SKM-1 (cell line): ENCODE data around the gene TCHP.

Source experiments
- DNase-seq: peaks from one replicate; lab custom pipeline; 2025; ENCODE audit not compliant: unreplicated experiment; lab: John Stamatoyannopoulos, UW

Gene TCHP

DNA sequence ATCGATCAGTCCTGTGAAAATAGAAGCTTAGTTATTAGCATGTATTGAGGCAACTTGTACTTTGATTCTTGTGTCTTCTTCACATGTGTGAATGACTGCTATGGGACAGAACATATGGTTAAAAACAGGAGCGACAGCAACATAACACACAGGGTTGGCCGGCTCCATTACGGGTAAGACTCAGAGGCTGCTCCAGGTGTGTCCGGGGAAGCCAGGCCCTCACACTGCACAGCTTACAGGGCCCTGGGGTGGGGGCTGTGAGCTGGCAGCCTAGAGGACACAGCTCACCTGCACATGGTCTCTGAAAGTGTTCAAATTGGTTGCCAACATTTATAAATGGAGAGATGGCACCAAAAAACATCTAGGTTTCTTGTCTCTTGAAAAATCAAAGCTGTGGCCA lies 31.1 kb downstream of the TCHP start:
- DNase-seq: no peak

DNA sequence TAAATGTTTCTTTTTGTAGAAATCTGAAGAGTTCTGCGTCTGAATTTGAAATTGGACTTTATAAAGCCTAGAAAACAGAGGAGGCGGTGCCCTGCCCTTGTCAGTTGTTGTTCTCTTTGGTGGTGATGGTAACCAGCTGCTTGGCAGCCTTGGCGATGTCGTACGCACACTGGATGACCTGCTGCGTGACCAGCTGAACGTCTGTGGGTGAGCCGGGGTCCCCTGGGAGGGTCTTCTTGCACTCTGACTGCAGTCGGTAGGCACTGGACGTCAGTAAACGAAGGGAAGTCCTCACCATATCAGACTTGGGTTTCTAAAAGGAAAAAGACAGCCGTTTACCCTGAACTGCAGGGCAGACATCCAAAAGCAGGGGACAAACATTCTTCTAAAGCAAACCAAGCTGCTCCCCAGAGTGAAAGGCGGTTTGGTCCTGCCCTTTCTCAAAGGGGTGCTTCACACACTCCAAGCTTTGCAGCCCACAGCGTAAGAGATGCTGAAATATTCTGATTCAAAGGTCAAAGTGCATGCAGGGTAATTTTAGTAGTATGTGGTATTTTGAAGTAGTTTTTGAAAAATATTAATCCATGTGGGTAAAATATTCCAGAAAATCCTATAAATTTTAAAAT lies 32.9 kb downstream of the TCHP start:
- DNase-seq: no peak

DNA sequence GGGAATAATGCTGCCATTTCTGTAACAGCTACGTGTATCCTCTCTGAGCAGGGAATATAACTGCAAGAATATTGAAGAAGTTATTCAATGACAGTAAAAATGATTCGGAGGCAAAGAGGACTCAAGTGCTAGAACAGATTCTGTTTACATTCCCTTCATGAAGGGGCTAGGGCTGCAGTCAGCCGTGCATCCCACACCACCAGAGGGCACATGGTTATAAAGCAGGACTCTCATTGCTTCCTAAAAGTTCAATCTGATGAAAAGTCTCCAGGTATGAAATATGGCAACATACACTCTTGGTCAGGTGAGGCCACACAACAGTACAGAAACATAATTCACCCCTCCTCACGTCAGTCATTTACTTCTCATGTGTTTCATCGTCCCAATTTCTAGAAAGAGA lies 34.0 kb downstream of the TCHP start:
- DNase-seq: no peak

DNA sequence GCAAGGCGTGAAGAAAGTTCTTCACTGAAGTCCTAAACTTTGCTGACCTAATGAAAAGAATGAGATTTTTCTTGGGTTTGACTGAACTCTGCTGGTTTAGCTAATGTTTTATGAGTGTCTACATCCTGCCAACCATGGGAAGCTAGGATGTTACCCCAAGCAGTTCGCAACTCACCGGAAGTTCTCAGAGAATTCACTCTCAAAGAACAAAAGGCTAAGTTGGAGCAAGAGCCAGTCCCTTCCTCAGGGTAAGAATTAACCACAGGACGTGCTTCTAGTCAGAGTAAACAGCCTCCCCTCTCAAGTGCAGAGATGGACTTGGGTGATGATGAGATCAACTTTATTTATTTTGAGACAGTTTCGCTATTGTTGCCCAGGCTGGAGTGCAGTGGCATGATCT lies 37.3 kb downstream of the TCHP start:
- no peak for DNase-seq

DNA sequence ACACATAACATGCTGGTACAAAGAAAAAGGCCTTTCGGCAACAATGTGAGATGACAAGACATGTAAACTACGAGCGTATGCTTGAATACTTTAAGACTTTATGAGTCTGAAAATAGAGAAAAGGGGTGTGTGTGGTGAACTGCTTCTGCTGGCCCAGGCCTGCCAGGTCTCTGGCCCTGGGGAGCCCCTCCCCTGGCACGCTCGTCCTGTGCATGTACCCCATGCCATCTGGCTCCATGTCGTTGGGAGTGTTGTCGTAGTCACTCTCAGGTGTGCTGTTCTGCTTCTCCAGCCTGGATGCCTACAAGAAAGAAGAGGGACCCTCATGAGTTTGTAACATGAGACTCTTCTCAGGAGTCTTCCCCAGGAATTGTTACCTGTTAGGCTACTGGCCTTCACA lies 38.9 kb downstream of the TCHP start:
- DNase-seq: no peak

DNA sequence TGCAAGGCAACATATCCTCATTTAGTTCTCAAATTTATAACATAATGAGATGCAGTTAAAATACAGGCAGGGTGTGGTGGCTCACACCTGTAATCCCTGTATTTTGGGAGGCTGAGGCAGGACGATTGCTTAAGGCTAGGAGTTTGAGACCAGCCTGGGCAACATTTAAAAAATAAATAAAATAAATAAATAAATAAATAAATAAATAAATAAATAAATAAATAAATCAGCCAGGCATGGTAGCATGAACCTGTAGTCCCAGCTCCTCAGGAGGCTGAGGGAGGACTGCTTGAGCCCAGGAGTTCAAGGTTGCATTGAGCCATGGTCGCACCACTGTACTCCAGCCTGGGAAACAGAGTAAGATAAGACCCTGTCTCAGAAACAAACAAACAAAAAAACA lies 39.4 kb downstream of the TCHP start:
- DNase-seq: no peak

DNA sequence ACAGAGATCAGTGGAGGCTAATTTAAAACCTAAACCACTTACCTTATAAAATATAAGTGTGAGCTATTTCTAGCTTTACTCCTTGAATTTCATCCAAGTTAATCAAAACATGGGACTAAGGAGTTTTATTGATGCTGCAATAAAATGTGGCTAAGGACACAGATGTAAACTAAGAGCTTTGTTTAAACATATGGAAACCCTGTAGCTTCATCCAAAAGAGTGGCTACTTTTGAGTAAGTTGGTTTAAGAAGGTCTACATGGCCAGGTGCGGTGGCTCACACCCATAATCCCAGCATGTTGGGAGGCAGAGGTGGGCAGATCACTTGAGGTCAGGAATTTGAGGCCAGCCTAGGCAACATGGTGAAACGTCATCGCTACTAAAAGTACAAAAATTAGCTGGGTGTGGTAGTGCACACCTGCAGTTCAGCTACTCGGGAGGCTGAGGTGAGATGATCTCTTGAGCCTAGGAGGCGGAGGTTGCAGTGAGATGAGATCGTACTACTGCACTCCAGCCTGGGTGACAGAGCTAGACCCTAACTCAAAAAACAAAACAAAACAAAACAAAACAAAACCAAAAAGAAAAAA lies 40.4 kb downstream of the TCHP start:
- no peak for DNase-seq

DNA sequence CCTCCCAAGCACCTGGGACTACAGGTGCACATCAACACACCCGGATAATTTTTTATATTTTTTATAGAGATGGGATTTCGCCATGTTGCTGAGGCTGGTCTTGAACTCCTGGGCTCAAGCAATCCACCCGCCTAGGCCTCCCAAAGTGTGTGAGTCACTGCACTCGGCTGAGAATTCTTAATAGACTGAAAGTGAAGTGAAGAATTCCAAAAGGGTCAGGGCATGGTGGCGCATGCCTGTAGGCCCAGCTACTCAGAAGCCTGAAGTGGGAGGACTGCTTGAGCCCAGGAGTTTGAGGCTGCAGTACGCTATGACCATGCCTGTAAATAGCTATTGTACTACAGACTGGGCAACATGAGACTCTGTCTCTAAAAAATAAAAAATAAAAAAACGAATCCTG lies 43.7 kb downstream of the TCHP start:
- DNase-seq: no peak

DNA sequence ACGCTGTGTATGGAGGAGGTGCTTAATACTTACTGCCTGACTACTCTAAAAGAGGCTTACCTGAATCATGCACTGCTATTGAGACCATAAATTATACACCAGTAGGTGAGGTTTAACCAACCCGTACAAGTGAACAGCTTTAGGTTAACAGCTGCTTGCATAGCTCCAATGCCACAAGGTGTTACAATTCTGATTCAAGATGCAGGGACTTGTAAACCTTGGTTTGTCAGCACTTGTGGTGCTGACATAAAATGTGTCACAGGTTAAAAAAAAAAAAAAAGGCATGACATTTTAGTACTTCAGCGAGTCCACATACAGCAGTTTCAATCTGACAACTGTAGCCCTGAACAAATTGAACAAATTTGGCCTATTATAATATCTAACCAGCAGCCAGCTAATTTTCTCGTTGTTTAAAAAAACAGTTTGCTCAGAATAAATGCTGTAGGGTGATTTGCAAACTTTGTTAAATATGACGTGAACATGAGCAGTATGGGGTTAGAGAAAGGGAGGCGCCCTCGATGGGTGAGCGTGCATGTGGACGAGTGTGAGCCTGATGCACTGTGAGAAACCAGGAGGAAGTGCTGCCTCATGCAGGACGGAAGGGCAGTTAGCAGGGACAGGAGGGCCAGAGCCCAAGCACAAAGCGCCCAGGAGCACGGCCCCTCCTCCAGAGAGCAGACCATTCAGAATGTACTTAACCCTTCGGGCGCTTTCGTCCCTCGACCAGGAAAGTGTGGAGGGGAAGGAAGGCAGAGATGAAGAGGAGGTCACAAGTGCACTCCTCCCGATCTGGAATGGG lies 44.7 kb downstream of the TCHP start:
- DNase-seq: no peak

DNA sequence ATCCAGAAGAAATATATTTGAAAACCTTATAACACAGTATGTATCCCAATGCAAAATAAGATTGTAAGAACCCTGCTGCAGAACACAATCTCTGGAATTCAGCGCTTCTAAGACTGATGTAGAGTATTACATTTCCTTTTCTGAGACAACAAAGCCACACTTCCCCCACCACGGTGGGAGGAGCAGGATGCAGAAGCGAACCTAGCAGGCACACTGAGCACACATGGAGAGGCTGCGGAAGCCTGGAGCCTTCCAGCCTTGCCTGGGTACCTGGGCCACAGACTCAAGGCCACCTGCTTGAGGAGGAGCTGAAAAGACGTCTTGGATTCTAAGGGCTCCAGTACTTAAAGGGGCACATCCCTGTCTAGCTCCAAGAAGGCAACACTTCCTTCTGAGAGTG lies 46.4 kb downstream of the TCHP start:
- DNase-seq: no peak

DNA sequence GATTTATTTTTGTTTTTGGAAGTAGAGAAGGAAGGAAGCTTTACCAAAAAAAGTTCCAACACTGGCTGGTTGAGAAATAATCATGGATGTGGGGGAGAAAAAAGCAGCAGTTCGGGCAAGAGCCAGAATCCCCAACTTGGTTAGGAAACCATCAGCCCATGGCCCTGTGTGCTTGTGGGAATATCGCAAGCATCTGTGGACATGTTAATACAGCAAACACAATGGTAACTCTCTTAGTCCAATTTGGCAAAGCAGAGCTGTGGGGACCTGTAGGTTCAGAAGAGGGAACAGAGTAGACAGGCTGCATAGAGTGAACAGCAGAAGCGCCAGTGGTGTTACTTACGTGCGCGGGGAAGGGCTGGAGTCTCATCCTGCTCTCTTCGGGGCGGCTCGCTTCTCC lies 46.8 kb downstream of the TCHP start:
- DNase-seq: no peak

DNA sequence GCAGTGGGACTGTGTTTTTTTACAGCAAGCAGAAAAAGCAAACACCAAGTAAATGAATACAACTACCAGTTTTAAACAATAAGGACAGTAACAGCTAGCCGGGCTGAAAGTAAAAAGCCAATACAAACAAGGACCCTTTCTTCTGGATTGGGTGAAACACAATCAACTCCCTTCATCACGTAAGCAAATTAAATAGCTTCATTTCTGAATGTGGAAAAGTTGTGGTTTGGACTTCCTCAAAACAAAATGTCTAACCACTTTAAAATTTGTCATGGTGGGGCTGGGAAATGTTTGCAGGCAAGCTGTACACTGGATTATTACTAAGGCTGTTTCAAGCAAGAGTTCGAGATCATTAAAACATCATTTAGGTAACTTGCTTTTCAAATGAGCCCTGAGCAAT lies 47.4 kb downstream of the TCHP start:
- no peak for DNase-seq

DNA sequence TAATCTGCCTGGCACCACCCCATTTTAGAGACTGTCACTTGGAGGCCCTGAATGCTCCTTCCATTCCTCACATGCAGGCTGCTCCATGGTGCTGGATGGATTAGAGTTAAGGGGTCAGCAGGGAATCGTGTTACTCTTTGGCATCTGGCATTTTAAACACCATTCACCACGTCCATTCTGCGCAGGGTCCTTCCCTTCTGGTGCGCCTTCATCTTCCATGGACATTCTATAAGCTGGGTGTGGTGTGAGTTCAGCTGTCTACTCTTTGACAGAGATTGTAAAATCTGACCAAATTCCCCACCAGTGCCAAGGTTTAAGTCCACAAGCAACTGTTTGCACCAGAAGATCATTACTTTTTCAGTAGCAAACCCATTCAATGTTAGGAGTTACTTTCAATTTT lies 48.3 kb downstream of the TCHP start:
- no peak for DNase-seq

DNA sequence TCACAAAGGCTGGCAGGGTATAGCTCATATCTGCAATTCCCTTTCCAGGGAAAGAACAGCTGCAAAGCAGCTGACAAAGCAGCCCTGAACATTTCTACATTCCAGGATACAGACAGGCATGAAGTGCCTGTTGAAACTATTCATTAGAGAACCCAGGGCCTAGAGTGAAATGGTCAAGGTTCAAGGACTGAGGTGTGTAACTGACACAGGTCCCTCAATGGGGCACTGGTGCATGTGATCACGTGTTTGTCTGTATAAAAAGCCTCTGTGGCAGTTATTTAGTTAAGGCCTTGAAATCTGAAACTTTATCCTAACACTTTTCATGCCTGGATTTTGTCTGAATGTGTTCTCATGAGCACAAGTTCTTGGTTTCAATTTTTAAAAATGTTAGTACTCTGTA lies 49.0 kb downstream of the TCHP start:
- DNase-seq: no peak

DNA sequence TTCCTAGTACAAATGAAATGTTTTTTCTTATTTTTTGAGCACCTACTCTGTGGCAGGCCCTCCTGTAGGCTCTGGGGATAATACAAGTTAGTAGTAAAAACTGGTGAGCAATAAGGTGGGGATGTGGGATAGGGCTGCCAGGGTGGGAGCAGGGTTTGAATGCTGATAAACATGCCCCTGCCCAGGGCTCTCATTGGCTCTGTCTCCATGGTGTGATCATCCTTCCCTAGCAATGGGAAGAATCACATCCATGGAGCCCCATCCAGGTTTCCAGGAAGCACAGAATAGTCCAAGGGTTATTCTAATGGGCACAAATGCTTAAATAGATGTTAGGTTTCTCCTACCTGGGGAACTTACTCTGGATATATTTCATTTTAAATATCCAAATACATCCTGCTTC lies 50.6 kb downstream of the TCHP start:
- no peak for DNase-seq

DNA sequence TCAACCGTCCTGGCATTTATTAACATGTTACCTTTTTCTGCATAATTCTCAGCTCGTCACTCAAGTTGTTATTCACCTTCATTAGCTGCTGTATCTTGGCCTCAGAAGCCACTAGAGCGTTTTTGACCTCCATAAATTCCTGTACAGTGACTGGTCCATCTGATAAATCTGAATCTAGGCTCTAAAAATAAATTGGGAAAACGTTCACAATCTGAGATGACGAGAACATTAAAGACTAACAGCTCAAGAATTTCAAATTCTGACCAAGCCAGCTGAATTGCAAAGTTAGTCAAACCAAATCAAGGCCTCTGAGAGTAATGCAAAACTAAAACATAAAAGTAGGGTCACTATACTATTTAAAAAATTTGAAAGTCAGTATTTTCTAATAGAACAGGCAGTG lies 51.1 kb downstream of the TCHP start:
- no peak for DNase-seq

DNA sequence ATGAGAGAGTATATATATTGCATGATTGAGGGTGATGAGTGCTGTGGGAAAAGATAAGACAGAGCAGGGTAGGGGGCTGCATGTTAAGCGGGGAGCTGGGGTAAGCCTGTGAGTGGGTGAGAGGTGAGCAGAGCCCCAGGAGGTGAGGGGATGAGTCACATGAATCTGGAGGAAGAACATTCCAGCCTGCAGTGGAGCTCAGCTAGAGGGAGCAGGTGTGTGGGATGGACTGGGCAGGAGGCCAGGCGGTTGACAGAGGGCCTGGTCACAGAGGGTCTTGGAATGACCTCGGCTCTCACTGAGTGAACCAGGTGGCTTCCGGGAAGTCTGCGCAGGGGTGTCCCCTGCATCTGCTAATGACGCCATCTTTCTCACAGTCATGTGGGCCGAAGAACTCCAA lies 51.7 kb downstream of the TCHP start:
- DNase-seq: no peak

DNA sequence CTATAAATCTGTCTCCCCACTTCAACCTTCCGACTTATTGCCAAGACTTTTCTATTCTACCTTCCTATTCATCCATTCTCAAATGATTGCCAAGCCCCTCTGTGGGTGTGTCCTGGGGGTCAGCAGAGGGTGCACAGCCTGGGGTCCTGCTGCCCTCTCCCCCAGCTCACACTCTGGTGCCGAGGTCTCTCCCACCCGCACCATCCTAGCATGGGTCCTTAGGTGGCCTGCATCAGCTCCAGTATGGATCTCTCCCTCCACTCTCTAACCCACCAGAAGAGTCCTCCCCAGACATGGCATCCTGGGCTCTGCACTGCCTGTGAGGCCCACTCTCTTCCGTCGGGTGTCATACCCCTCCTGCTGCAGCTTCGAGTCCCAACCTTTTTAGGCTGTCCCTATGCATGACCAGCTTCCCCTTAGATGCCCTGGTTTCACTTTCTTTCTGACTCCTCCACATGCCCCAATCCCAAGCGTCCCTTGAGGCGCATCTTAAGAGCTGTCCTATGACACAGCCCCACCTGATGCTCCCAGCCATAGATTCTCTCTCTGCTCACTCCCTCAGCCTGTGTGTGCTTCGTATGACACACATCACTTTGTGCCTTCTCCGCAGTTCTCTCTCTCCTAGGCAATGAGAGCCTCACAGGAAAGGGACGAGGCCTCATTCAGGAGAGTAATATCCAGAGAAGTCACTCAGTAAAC lies 52.2 kb downstream of the TCHP start:
- no peak for DNase-seq

DNA sequence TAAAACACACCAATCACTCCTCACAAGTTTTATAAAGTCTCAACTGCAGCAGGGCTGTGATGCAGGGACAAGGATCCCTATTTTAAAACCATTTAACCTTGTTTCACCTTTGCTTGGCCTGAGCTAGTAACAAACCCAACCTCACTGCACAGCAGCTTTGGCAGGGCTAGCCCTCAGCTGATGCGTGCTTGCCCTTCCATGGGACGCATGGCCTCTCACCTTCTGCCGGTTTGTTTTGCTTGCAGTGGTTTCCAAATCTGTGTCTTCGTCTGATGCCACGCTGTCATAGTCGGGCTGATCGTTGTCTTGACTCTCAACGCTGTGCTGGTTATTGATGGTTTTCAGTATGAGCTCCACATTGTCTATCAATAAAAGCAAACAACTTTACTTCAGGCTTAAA lies 52.8 kb downstream of the TCHP start:
- no peak for DNase-seq

DNA sequence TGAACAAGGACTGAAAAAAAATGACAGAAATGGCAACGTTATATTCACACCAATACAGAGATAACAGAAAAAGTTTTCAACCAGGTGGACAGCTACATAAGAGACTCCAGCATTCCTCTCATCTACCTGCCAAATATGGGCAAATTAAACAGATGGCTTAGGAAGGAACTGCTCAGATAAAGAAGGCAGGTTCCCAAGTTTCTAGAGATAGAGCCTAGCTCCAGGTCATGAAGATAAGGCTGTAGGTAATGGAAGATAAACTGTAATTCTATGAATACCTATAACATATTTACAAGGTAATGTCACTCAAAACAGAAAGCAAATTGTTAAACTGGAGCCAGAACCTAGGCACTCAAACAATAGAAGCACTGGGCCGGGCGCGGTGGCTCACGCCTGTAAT lies 53.6 kb downstream of the TCHP start:
- DNase-seq: no peak

DNA sequence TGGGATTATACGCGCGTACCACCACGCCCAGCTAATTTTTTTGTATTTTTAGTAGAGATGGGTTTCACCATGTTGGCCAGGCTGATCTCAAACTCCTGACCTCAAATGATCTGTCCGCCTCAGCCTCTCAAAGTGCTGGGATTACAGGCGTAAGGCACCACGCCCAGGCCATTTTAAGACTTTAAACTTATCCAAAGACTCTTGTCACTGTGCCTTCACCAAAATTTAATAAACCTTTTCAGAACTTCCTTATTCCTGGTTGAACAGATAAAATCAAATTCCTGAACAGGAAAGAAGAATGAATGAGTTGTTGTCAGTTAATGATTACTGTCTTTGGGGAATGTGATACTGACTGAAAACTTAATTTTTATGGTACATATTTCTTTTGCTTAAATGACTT lies 58.3 kb downstream of the TCHP start:
- DNase-seq: no peak
